Hepatocyte (in vitro differentiated cells): Measurements from ENCODE around the gene LRRC4C.

Source experiments
- EZH2phosphoT487 ChIP-seq: fragments of 200-600 bp; sonication (generic); IDR thresholded peaks from one replicate; pipeline ENCODE4 v1.6.1; 2018; ENCODE audit warnings: antibody characterized with exemption, mild to moderate bottlenecking, low read depth, moderate library complexity; ENCODE audit not compliant: unreplicated experiment, severe bottlenecking
- TF ChIP-seq, protein P1 (sequence below): fragments of 200-600 bp; sonication (generic); IDR thresholded peaks from 2 replicates; pipeline ENCODE4 v1.5.1; 2016; ENCODE audit warnings: antibody characterized with exemption, mild to moderate bottlenecking; ENCODE audit not compliant: poor library complexity

DNA sequence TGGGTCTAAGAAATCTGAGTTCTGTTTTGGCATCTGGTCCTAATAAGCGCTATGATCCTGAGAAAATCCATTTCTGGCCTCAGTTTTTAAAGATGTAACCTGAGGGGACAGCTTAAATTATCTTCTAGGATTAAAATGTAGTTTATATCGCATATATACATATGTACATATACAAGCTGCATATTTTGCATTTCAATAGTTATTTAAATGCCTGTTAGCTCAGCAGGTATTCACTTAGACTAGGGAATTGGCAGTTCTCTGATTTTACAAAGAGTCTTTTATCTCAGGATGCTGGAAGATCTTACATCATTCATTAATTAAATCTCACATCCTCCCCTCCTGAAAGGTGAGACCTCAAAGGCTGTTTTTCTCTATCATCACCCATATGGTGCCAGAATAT, 1232.8 kb downstream of the LRRC4C start:
- TF ChIP-seq, protein P1, sequence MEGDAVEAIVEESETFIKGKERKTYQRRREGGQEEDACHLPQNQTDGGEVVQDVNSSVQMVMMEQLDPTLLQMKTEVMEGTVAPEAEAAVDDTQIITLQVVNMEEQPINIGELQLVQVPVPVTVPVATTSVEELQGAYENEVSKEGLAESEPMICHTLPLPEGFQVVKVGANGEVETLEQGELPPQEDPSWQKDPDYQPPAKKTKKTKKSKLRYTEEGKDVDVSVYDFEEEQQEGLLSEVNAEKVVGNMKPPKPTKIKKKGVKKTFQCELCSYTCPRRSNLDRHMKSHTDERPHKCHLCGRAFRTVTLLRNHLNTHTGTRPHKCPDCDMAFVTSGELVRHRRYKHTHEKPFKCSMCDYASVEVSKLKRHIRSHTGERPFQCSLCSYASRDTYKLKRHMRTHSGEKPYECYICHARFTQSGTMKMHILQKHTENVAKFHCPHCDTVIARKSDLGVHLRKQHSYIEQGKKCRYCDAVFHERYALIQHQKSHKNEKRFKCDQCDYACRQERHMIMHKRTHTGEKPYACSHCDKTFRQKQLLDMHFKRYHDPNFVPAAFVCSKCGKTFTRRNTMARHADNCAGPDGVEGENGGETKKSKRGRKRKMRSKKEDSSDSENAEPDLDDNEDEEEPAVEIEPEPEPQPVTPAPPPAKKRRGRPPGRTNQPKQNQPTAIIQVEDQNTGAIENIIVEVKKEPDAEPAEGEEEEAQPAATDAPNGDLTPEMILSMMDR, result no peak
- no peak for TF ChIP-seq EZH2phosphoT487
